ENCODE results near the gene PARD3B. TPM values are rescaled to one million over a fixed set of nuclear protein-coding genes. Genes with fewer than 3 reads are reported as not detected.

Gene PARD3B
- total RNA-seq, 1 donor = 53.1 TPM

GRCh38 chr2:204948024-204948763, 402.9 kb downstream of the PARD3B start:
- TF ChIP-seq CTCF (IDR thresholded peaks at IDR 0.05; ENCODE audit: insufficient read depth, low read depth, low read length) = no peak
- no peak for DNase-seq (ENCODE audit: low read depth)
- no peak overlapping the region for H3K4me3 ChIP-seq (ENCODE audit: low read depth, low read length)

- DNase-seq (ENCODE audit: low read depth) = no peak
- no peak for TF ChIP-seq CTCF (IDR thresholded peaks at IDR 0.05; ENCODE audit: insufficient read depth, low read depth, low read length)
- no peak overlapping the region for H3K4me3 ChIP-seq (ENCODE audit: low read depth, low read length)
Observed at GRCh38 chr2:204948822-204949221, 403.5 kb downstream of the PARD3B start.

- no peak for TF ChIP-seq CTCF (IDR thresholded peaks at IDR 0.05; ENCODE audit: insufficient read depth, low read depth, low read length)
- H3K4me3 ChIP-seq (ENCODE audit: low read depth, low read length) = no peak overlapping the region
- peak; percentile 17 for DNase-seq (ENCODE audit: low read depth)
Observed at GRCh38 chr2:204950695-204951346, 405.5 kb downstream of the PARD3B start.

GRCh38 chr2:204958371-204958770, 413.1 kb downstream of the PARD3B start:
- no peak for DNase-seq (ENCODE audit: low read depth)
- no peak overlapping the region for H3K4me3 ChIP-seq (ENCODE audit: low read depth, low read length)
- no peak for TF ChIP-seq CTCF (IDR thresholded peaks at IDR 0.05; ENCODE audit: insufficient read depth, low read depth, low read length)

DNA sequence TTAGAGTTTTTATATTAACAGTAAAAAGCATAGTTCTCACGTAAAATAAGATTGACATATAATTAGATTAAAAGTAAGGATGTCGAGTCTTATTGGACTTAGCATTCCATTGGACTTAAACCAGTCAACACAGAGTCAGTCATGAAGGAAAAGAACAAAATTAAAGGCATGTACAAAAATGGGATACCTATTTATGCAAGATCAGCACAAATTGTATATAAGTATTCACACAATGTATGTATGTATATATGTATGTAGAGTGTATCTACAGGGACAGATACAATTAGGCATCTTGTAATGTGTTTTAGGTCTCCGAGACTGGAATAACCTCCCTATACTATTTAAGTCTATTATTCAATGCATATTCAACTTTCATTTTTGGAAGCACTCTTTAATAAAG, 419.1 kb downstream of the PARD3B start:
- H3K4me3 ChIP-seq (ENCODE audit: low read depth, low read length) = no peak overlapping the region
- DNase-seq (ENCODE audit: low read depth) = no peak
- TF ChIP-seq CTCF (IDR thresholded peaks at IDR 0.05; ENCODE audit: insufficient read depth, low read depth, low read length) = no peak

DNA sequence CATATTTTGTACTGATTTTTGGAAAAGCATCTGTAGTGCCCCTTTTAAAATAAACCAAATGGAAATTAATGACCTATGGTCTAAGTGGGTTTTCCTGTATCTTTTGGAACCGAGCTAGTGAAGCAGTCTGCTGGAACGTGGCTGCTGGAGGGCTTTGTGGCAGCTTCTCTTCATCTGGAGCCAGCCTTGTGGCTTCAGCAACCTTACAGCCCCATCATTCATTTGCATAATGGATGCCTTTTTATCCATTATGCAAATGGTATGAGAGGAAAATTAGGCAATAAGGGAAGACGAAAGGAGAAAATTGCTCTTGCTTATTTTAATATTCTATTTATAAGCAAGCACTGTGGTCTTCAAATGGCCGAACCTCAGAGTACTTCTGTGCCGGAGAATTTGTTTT, 421.0 kb downstream of the PARD3B start:
- no peak for TF ChIP-seq CTCF (IDR thresholded peaks at IDR 0.05; ENCODE audit: insufficient read depth, low read depth, low read length)
- no peak for DNase-seq (ENCODE audit: low read depth)
- no peak overlapping the region for H3K4me3 ChIP-seq (ENCODE audit: low read depth, low read length)
